Measurements from ENCODE around the gene SLC39A1. TPM values are rescaled to one million over a fixed set of nuclear protein-coding genes. Genes with fewer than 3 reads are reported as not detected.

Gene SLC39A1
- total RNA-seq, 1 experiment from 2014 or later, result 204 TPM

GRCh38 chr1:153995202-153995601 lies 31.9 kb upstream of the SLC39A1 start:
- Mint-ChIP-seq H3K4me1 (peaks cover 22% of the 10 kb centered on the region), H3K36me3 (peaks cover 53% of the 10 kb centered on the region), H3K9me3 (peaks cover 6% of the 10 kb centered on the region), H3K4me3 (no peak overlapping the region), H3K27me3 (ENCODE audit: low read depth) (no peaks in the 10 kb centered on the region), H3K27ac (peak overlapping the region; percentile 73; the same call in 1 of the 2 replicates)
- POLR2A ChIA-PET, result interaction anchor here (1.1 kb wide), 1 partner anchor 28 kb away, joined by 8 read pairs; the partner anchor contains the start of gene CREB3L4
- DNase-seq (ENCODE audit: low spot score) (no peak), ATAC-seq (no peak)
- TF ChIP-seq TCF7 (CRISPR knock-in tag; IDR thresholded peaks at IDR 0.05; ENCODE audit: low read depth), result no peak
- no peak for TF ChIP-seq SOX15 (CRISPR knock-in tag; IDR thresholded peaks at IDR 0.05)
- TF ChIP-seq ZNF416 (CRISPR knock-in tag; IDR thresholded peaks at IDR 0.05), result no peak
- TF ChIP-seq FOXP1 (CRISPR knock-in tag; IDR thresholded peaks at IDR 0.05; ENCODE audit: borderline replicate concordance), result no peak
- no peak for TF ChIP-seq ATF1 (CRISPR knock-in tag; IDR thresholded peaks at IDR 0.05)
- TF ChIP-seq IRF1 (CRISPR knock-in tag; IDR thresholded peaks at IDR 0.05), result no peak
- TF ChIP-seq ZNF423 (CRISPR knock-in tag; IDR thresholded peaks at IDR 0.05), result no peak
- TF ChIP-seq JAZF1 (CRISPR knock-in tag; IDR thresholded peaks at IDR 0.05), result no peak
- TF ChIP-seq NFYB (CRISPR knock-in tag; conservative IDR thresholded peaks at IDR 0.05; ENCODE audit: low read depth), result no peak
- TF ChIP-seq, protein P1, sequence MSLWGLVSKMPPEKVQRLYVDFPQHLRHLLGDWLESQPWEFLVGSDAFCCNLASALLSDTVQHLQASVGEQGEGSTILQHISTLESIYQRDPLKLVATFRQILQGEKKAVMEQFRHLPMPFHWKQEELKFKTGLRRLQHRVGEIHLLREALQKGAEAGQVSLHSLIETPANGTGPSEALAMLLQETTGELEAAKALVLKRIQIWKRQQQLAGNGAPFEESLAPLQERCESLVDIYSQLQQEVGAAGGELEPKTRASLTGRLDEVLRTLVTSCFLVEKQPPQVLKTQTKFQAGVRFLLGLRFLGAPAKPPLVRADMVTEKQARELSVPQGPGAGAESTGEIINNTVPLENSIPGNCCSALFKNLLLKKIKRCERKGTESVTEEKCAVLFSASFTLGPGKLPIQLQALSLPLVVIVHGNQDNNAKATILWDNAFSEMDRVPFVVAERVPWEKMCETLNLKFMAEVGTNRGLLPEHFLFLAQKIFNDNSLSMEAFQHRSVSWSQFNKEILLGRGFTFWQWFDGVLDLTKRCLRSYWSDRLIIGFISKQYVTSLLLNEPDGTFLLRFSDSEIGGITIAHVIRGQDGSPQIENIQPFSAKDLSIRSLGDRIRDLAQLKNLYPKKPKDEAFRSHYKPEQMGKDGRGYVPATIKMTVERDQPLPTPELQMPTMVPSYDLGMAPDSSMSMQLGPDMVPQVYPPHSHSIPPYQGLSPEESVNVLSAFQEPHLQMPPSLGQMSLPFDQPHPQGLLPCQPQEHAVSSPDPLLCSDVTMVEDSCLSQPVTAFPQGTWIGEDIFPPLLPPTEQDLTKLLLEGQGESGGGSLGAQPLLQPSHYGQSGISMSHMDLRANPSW (CRISPR knock-in tag; conservative IDR thresholded peaks at IDR 0.05; ENCODE audit: low read depth), result no peak
- no peak for TF ChIP-seq NR1H2 (CRISPR knock-in tag; IDR thresholded peaks at IDR 0.05)
- no peak for TF ChIP-seq JUN (CRISPR knock-in tag; IDR thresholded peaks at IDR 0.05)
- TF ChIP-seq RORB (CRISPR knock-in tag; IDR thresholded peaks at IDR 0.05), result no peak
- no peak for TF ChIP-seq USF2 (CRISPR knock-in tag; IDR thresholded peaks at IDR 0.05)
- TF ChIP-seq ZNF219 (CRISPR knock-in tag; IDR thresholded peaks at IDR 0.05; ENCODE audit: borderline replicate concordance), result no peak
- TF ChIP-seq FOXP4 (CRISPR knock-in tag; IDR thresholded peaks at IDR 0.05), result no peak
- CTCF ChIA-PET, result no interaction called here

GRCh38 chr1:153991806-153992205 lies 28.5 kb upstream of the SLC39A1 start:
- Mint-ChIP-seq H3K4me1 (peaks cover 24% of the 10 kb centered on the region), H3K4me3 (peak overlapping the region; percentile 97), H3K27ac (peak overlapping the region; percentile 98), H3K9me3 (peaks cover 6% of the 10 kb centered on the region), H3K27me3 (ENCODE audit: low read depth) (no peaks in the 10 kb centered on the region), H3K36me3 (peaks cover 53% of the 10 kb centered on the region)
- TF ChIP-seq, protein P2, sequence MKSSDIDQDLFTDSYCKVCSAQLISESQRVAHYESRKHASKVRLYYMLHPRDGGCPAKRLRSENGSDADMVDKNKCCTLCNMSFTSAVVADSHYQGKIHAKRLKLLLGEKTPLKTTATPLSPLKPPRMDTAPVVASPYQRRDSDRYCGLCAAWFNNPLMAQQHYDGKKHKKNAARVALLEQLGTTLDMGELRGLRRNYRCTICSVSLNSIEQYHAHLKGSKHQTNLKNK (CRISPR knock-in tag; IDR thresholded peaks at IDR 0.05), result peak; percentile 58; the same call in 1 of the 2 replicates
- TF ChIP-seq ESRRA (CRISPR knock-in tag; IDR thresholded peaks at IDR 0.05; ENCODE audit: borderline replicate concordance) (no peak), ZNF416 (CRISPR knock-in tag; IDR thresholded peaks at IDR 0.05) (0 out of 2 replicates have a peak, but pooled peaks have one; percentile 11), E2F1 (CRISPR knock-in tag; IDR thresholded peaks at IDR 0.05) (no peak), RORB (CRISPR knock-in tag; IDR thresholded peaks at IDR 0.05) (peak; percentile 22; the same call in 1 of the 2 replicates), JAZF1 (CRISPR knock-in tag; IDR thresholded peaks at IDR 0.05) (peak; percentile 6; the same call in 1 of the 2 replicates), GRHL2 (CRISPR knock-in tag; IDR thresholded peaks at IDR 0.05; ENCODE audit: insufficient replicate concordance, severe bottlenecking) (no peak), PRRX2 (CRISPR knock-in tag; IDR thresholded peaks at IDR 0.05) (0 out of 2 replicates have a peak, but pooled peaks have one; percentile 62), ELF4 (CRISPR knock-in tag; IDR thresholded peaks at IDR 0.05; ENCODE audit: low read depth) (no peak)
- DNase-seq (ENCODE audit: low spot score) (no peak), ATAC-seq (no peak)
- ChIA-PET POLR2A (interaction anchor here (0.6 to 1.7 kb wide), 2 partner anchors 9 to 69 kb away, joined by 3 to 8 read pairs; partner anchors contain the start of gene GATAD2B), CTCF (no interaction called here)
